WI38 (cell line): Measurements from ENCODE around the gene STING1.

Experiments used
- H3K4me3 ChIP-seq: 2 replicates; pipeline ENCODE4 v1.5.1; 2011; ENCODE audit warnings: low read depth, mild to moderate bottlenecking, control low read depth, low read length
- CTCF ChIP-seq: IDR thresholded peaks from 2 replicates; pipeline ENCODE4 v1.5.1; 2012; ENCODE audit warnings: low read depth, mild to moderate bottlenecking, control low read depth, low read length

The STING1 gene

GRCh38 chr5:139501381-139501780 is 18.8 kb upstream of the STING1 start:
- H3K4me3 ChIP-seq: no peak overlapping the region
- no peak for TF ChIP-seq CTCF

GRCh38 chr5:139495638-139496435 is 13.3 kb upstream of the STING1 start:
- TF ChIP-seq CTCF: no peak
- no peak overlapping the region for H3K4me3 ChIP-seq

DNA sequence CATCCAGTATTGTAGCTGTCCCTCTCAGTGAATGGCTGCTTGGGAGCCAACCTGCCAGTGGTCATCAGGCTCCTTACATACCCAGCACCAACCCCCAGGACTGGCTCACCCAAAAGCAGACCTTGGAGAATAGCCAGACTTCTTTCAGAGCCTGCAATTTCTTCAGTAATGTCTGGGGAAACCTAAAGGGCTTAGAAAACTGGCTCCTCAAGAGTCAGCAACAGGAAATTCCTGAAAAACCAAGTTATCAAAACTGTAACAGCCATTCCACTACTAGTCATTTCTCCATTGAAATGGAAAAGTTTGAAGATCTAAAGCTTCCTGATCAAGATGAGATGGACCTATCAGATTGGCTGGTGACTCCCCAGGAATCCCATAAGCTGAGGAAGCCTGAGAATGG is 12.3 kb upstream of the STING1 start:
- no peak for TF ChIP-seq CTCF
- H3K4me3 ChIP-seq: no peak overlapping the region

DNA sequence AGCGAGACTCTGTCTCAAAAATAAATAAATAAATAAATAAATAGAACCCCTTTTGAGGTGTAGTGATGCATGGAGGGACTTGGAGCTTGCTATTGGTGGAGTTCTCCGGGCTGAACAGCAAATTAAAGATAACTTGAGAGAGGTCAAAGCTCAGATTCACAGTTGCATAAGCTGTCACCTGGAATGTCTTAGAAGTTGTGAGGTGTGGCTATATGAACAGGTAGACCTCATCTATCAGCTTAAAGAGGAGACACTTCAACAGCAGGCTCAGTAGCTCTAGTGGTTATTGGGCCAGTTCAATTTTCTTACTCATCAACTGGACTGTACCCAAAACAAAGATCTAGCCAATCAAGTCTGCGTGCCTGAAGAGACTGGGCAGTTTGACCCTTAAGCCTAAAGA is 11.7 kb upstream of the STING1 start:
- H3K4me3 ChIP-seq: no peak overlapping the region
- TF ChIP-seq CTCF: no peak

DNA sequence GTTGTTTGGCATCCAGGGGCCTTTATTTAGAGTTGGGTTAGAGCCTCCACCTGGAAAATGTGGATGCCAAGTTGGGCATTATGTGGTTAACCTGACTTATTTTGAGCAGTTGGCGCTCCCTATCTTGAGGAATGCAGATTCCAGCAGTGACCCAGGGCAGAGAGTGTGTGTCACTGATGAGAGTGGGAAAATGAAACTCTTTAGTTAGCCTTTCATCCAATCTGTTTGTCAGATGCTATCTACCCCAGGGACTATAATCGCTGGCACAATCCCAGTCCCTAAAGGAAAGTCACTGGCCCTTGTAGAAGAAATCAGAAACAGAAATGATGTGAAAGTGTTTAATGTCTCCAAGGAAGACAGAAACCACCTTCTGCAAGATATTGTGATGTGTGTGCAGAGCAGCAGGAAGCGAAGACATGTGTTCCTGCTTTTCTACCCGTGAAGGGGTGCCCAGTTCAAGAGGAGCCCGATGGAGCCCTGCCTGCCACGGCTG is 10.2 kb upstream of the STING1 start:
- TF ChIP-seq CTCF: no peak
- H3K4me3 ChIP-seq: peak overlapping the region; percentile 23; the same call in 1 of the 2 replicates

DNA sequence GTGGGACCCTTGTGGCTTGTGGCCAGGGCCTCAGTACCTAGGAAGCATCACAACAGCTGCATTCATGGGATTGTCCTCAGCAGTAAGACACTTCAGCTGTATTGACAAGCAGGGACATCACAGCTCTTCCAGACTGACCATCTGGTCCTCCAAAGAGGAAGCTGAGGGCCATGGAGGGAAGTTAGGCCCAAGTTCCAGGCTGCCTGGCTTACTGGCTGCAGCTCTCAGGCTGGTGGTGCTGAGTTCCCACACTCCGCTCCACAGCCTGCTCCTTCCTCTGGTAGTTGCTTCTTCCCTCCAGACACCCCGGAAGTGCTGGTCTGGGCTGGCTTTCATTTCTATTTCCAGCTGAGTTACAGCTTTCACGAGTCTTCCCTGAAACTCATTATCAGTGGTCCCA is 5.7 kb upstream of the STING1 start:
- H3K4me3 ChIP-seq: no peak overlapping the region
- TF ChIP-seq CTCF: no peak

- no peak for TF ChIP-seq CTCF
- H3K4me3 ChIP-seq: no peak overlapping the region
These were observed 3.6 kb upstream of the STING1 start for GRCh38 chr5:139486201-139486600.

DNA sequence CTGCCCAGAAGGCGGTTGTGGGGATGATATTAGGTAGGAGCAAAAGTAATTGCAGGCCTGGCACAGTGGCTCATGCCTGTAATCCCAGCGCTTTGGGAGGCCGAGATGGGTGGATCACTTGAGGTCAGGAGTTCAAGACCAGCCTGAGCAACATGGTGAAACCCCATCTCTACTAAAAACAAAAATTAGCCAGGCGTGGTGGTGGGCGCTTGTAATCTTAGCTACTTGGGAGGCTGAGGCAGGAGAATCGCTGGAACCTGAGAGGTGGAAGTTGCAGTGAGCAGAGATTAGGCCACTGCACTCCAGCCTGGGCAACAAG is 291 bp upstream of the STING1 start:
- H3K4me3 ChIP-seq: peak overlapping the region; percentile 80
